SU-DHL-6 (cell line): Measurements from ENCODE around the gene TRIM7.

ENCODE experiments used
- CTCF ChIP-seq: fragments of 200-600 bp; sonication (generic); IDR thresholded peaks from one replicate; pipeline ENCODE4 v1.5.1; 2017; ENCODE audit warnings: antibody characterized with exemption, mild to moderate bottlenecking, low read length, moderate library complexity; ENCODE audit not compliant: insufficient read depth, poor library complexity, severe bottlenecking
- EZH2phosphoT487 ChIP-seq: fragments of 200-600 bp; sonication (generic), shearing (Covaris generic); conservative IDR thresholded peaks from 2 replicates; pipeline ENCODE4 v1.6.1; 2018; ENCODE audit warnings: mild to moderate bottlenecking, antibody characterized with exemption, low read length, moderate library complexity, mixed read lengths

DNA sequence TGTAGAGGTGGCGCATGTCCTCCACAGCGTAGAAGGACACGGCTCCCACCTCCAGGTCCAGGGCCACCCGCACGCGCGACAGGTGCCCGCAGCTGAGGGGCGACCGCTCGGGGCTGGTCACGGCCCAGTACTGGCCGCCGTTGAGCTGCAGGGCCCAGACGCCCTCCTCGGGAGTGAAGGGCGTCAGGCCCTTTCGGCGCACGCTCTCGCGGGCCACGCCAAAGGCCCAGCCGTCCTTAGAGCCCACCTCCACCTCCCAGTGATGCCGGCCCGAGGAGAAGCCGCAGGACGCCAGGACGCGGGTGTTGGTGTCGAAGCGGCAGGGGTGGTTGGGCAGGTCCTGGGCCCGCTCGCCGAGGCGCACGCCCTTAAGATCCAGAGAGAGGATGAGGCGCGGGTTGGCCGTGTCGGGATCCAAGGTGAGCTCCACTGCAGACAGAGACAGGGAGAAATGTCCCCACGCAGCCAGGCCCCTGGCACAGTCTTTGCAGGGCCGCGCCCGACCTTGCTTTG lies 9.7 kb downstream of the TRIM7 start:
- no peak for TF ChIP-seq CTCF
- no peak for TF ChIP-seq EZH2phosphoT487
